ENCODE results near the gene SGMS1.

The SGMS1 gene

DNA sequence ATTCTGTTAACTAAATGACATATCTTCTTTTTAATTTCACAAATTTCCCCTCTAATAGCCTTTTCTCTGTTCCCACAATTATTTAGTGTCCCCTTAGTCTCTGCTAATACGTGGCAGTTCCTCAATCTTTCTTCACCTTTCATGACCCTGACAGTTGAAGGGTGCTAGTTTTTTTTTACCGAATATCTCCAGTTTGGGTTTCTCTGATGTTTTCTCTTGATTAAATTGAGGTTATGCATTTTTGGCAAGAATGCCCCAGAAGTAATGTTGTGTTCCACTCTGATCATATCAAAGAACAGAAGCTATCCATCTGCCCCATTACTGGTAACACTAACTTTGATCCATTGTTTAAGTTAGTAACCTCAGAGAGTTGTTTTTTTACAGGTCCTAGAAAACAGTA is 238.9 kb downstream of the SGMS1 start:
- Histone ChIP-seq H3K9ac (ENCODE audit: insufficient read length, low read depth) (no peak overlapping the region), H3K9me3 (ENCODE audit: insufficient read depth, low read length) (no peaks in the 10 kb centered on the region), H3K4me1 (ENCODE audit: insufficient read depth, insufficient read length) (no peaks in the 10 kb centered on the region), H3K36me3 (ENCODE audit: insufficient read depth, insufficient read length, low read length) (peaks cover 3% of the 10 kb centered on the region), H3K27me3 (ENCODE audit: insufficient read depth, insufficient read length) (no peaks in the 10 kb centered on the region), H3K4me3 (ENCODE audit: insufficient read length, low read depth) (no peak overlapping the region)
- no peak for DNase-seq (ENCODE audit: low read depth, low spot score)
- no peak for TF ChIP-seq SUZ12 (IDR thresholded peaks at IDR 0.05; ENCODE audit: extremely low read depth, insufficient read depth, insufficient read length)
- TF ChIP-seq YY1 (IDR thresholded peaks at IDR 0.05; ENCODE audit: insufficient read depth, insufficient read length), result no peak
- no peak for TF ChIP-seq ZNF274 (IDR thresholded peaks at IDR 0.05; ENCODE audit: low read depth, low read length)

DNA sequence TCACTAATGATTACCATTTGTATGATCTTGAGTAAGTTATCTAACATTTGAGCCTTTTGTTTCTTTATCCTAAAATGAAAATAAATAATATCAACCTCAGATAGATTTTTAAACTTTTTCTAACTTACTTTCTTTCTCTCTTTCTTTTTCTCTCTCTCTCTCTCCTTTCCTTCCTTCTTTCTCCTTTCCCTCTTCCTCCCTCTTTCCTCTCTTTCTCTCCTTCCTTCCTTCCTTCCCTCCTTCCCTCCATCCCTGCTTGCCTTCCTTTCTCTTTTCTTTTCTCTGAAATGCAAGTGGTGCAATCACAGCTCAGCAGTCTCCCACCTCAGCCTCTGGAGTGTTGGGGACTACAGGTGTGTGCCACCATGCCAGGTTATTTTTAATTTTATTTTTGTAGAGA is 239.5 kb downstream of the SGMS1 start:
- Histone ChIP-seq H3K9me3 (ENCODE audit: insufficient read depth, low read length) (no peaks in the 10 kb centered on the region), H3K27me3 (ENCODE audit: insufficient read depth, insufficient read length) (no peaks in the 10 kb centered on the region), H3K36me3 (ENCODE audit: insufficient read depth, insufficient read length, low read length) (peaks cover 3% of the 10 kb centered on the region), H3K4me3 (ENCODE audit: insufficient read length, low read depth) (no peak overlapping the region), H3K9ac (ENCODE audit: insufficient read length, low read depth) (no peak overlapping the region), H3K4me1 (ENCODE audit: insufficient read depth, insufficient read length) (no peaks in the 10 kb centered on the region)
- DNase-seq (ENCODE audit: low read depth, low spot score), result no peak
- TF ChIP-seq YY1 (IDR thresholded peaks at IDR 0.05; ENCODE audit: insufficient read depth, insufficient read length) (no peak), SUZ12 (IDR thresholded peaks at IDR 0.05; ENCODE audit: extremely low read depth, insufficient read depth, insufficient read length) (no peak), ZNF274 (IDR thresholded peaks at IDR 0.05; ENCODE audit: low read depth, low read length) (no peak)

DNA sequence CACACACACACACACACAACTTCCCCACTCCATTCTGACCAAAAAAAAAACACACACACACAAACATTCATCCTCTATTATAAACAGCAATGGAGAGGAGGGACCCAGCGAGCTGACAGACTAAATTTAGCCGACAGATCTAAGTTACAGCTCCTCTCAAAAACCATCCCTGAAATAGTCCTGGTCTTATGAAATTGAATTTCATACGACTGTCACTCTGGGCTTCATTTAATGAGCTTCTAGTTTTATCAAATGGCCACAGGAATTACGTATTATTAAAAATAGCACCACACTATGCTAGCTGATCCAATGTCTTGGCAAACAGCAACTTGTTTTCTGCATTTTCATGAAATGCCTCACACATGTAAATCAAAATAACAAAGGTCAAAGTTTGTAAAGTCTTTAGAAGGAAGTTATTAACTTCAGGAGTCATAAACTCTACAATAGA is 241.2 kb downstream of the SGMS1 start:
- H3K9me3 ChIP-seq (ENCODE audit: insufficient read depth, low read length), result no peaks in the 10 kb centered on the region
- no peak overlapping the region for H3K9ac ChIP-seq (ENCODE audit: insufficient read length, low read depth)
- H3K4me1 ChIP-seq (ENCODE audit: insufficient read depth, insufficient read length), result no peaks in the 10 kb centered on the region
- H3K36me3 ChIP-seq (ENCODE audit: insufficient read depth, insufficient read length, low read length), result peaks cover 5% of the 10 kb centered on the region
- DNase-seq (ENCODE audit: low read depth, low spot score), result no peak
- H3K27me3 ChIP-seq (ENCODE audit: insufficient read depth, insufficient read length), result no peaks in the 10 kb centered on the region
- H3K4me3 ChIP-seq (ENCODE audit: insufficient read length, low read depth), result no peak overlapping the region
- TF ChIP-seq SUZ12 (IDR thresholded peaks at IDR 0.05; ENCODE audit: extremely low read depth, insufficient read depth, insufficient read length) (no peak), ZNF274 (IDR thresholded peaks at IDR 0.05; ENCODE audit: low read depth, low read length) (no peak), YY1 (IDR thresholded peaks at IDR 0.05; ENCODE audit: insufficient read depth, insufficient read length) (no peak)

DNA sequence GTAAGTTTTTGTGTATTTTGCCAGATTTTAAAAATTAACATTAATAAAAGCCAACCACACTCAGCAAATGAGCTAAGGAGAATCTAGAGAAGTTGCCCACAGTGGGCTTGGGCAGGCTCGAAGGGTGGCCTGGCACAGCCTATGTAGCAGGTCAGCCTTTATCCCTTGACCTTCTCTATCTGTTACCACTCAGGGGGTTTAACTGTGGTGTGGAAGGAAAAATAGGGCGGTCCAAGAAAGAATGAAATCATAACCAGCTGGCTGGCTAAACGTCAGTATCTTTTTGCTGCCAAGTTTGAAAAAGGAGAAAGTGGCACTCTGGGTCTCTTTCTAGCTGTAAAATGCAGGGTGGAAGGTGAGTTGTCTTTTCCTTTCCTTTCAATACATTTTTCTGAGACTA is 242.1 kb downstream of the SGMS1 start:
- H3K4me3 ChIP-seq (ENCODE audit: insufficient read length, low read depth), result no peak overlapping the region
- no peak for TF ChIP-seq YY1 (IDR thresholded peaks at IDR 0.05; ENCODE audit: insufficient read depth, insufficient read length)
- no peak for TF ChIP-seq SUZ12 (IDR thresholded peaks at IDR 0.05; ENCODE audit: extremely low read depth, insufficient read depth, insufficient read length)
- TF ChIP-seq ZNF274 (IDR thresholded peaks at IDR 0.05; ENCODE audit: low read depth, low read length), result no peak
- peaks cover 3% of the 10 kb centered on the region for H3K36me3 ChIP-seq (ENCODE audit: insufficient read depth, insufficient read length, low read length)
- no peaks in the 10 kb centered on the region for H3K9me3 ChIP-seq (ENCODE audit: insufficient read depth, low read length)
- DNase-seq (ENCODE audit: low read depth, low spot score), result no peak
- H3K4me1 ChIP-seq (ENCODE audit: insufficient read depth, insufficient read length), result no peaks in the 10 kb centered on the region
- H3K27me3 ChIP-seq (ENCODE audit: insufficient read depth, insufficient read length), result no peaks in the 10 kb centered on the region
- H3K9ac ChIP-seq (ENCODE audit: insufficient read length, low read depth), result no peak overlapping the region

DNA sequence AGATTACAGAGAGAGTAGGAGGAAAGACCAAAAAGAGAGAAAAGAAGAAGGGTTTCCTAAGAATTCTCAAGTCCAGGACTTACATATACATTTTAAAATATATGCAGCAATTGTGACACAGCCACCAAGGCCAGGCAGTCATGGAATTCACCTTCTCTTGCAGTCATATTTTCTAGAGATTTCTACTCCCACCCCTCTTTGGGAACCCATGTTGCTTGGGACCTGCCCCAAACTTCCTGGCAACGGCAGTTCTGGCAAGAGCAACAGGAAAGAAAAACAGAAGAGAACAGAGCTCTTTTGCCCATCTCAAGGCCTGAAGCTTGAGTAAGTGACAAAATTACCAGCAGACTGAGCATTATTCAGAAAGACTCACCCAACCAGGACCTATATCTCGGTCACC is 244.1 kb downstream of the SGMS1 start:
- Histone ChIP-seq H3K9ac (ENCODE audit: insufficient read length, low read depth) (no peak overlapping the region), H3K4me1 (ENCODE audit: insufficient read depth, insufficient read length) (no peaks in the 10 kb centered on the region), H3K36me3 (ENCODE audit: insufficient read depth, insufficient read length, low read length) (peaks cover 3% of the 10 kb centered on the region), H3K9me3 (ENCODE audit: insufficient read depth, low read length) (no peaks in the 10 kb centered on the region), H3K4me3 (ENCODE audit: insufficient read length, low read depth) (no peak overlapping the region), H3K27me3 (ENCODE audit: insufficient read depth, insufficient read length) (no peaks in the 10 kb centered on the region)
- no peak for DNase-seq (ENCODE audit: low read depth, low spot score)
- no peak for TF ChIP-seq SUZ12 (IDR thresholded peaks at IDR 0.05; ENCODE audit: extremely low read depth, insufficient read depth, insufficient read length)
- no peak for TF ChIP-seq YY1 (IDR thresholded peaks at IDR 0.05; ENCODE audit: insufficient read depth, insufficient read length)

DNA sequence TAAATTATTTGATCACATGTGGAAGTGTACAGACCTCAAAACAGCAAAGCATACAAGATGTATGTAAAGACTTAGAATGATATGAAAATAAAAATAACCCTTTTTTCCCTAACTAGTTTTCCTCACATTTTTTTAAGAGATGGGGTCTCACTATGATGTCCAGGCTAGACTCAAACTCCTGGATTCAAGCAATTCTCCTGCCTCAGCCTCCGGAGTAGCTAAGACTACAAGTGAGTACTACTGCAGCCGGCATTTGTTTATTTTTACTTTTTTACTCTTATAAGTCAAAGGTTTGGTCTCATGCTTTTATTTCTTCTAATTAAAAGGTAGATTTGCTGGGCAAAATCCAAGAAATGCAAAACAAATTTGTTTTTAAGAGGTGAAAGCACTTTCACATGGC is 248.0 kb downstream of the SGMS1 start:
- H3K4me3 ChIP-seq (ENCODE audit: insufficient read length, low read depth), result no peak overlapping the region
- no peaks in the 10 kb centered on the region for H3K4me1 ChIP-seq (ENCODE audit: insufficient read depth, insufficient read length)
- DNase-seq (ENCODE audit: low read depth, low spot score), result no peak
- H3K36me3 ChIP-seq (ENCODE audit: insufficient read depth, insufficient read length, low read length), result peaks cover 3% of the 10 kb centered on the region
- H3K27me3 ChIP-seq (ENCODE audit: insufficient read depth, insufficient read length), result no peaks in the 10 kb centered on the region
- TF ChIP-seq YY1 (IDR thresholded peaks at IDR 0.05; ENCODE audit: insufficient read depth, insufficient read length), result no peak
- no peak for TF ChIP-seq ZNF274 (IDR thresholded peaks at IDR 0.05; ENCODE audit: low read depth, low read length)
- TF ChIP-seq SUZ12 (IDR thresholded peaks at IDR 0.05; ENCODE audit: extremely low read depth, insufficient read depth, insufficient read length), result no peak
- no peak overlapping the region for H3K9ac ChIP-seq (ENCODE audit: insufficient read length, low read depth)
- H3K9me3 ChIP-seq (ENCODE audit: insufficient read depth, low read length), result no peaks in the 10 kb centered on the region

DNA sequence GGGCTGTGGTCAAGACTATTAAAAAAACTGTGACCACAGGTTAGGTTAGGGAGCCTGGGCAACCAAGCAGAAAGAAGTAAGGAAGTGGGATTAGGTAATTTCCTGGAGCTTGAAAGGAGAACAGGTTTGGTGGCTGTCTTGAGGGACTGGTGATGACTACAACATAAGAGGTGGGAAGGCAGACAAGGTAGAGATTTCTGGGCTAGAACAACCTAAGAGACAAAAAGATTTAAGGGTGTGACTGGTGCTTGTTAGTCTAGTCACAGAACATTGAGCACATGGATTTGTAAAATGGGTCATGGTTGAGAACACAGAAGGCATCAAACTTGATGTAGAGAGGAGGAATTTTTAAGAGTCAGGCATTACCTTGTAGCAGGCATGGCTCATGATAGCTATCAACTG is 248.7 kb downstream of the SGMS1 start:
- Histone ChIP-seq H3K4me3 (ENCODE audit: insufficient read length, low read depth) (no peak overlapping the region), H3K27me3 (ENCODE audit: insufficient read depth, insufficient read length) (no peaks in the 10 kb centered on the region), H3K9me3 (ENCODE audit: insufficient read depth, low read length) (no peaks in the 10 kb centered on the region), H3K4me1 (ENCODE audit: insufficient read depth, insufficient read length) (no peaks in the 10 kb centered on the region), H3K36me3 (ENCODE audit: insufficient read depth, insufficient read length, low read length) (peaks cover 3% of the 10 kb centered on the region), H3K9ac (ENCODE audit: insufficient read length, low read depth) (no peak overlapping the region)
- no peak for DNase-seq (ENCODE audit: low read depth, low spot score)
- TF ChIP-seq SUZ12 (IDR thresholded peaks at IDR 0.05; ENCODE audit: extremely low read depth, insufficient read depth, insufficient read length), result no peak
- no peak for TF ChIP-seq ZNF274 (IDR thresholded peaks at IDR 0.05; ENCODE audit: low read depth, low read length)
- no peak for TF ChIP-seq YY1 (IDR thresholded peaks at IDR 0.05; ENCODE audit: insufficient read depth, insufficient read length)

All from NT2/D1 (cell line).